ENCODE results near the gene SLC25A18. TPM values are rescaled to one million over a fixed set of nuclear protein-coding genes. Genes with fewer than 3 reads are reported as not detected.

The SLC25A18 gene
- total and polyA plus RNA-seq, 2 of the 8 experiments (the other 6 are each of a cell fraction or from before 2014, with no cell fraction given): 2.8 to 2.9 TPM

DNA sequence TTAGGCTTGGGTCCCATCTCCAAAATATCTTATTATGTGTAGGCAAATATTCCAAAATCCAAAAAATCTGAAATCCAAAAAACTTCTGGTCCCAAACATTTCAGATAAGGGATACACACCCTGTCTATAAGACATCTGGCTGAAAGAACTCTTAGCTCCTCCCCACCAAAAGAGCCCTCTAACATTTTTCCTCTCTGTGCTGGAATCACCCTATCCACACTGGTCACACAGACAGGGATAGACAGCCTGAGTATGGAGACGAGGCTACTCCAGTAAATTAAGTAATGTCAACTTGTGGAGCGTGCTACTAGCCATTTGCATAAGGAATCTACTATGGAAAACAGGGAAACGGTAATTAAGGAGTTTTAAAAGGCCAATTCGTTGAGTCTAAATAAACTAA is 40.4 kb downstream of the SLC25A18 start:
- ChIA-PET POLR2A (ENCODE audit: partially characterized antibody) (no interaction called here), CTCF (ENCODE audit: partially characterized antibody) (interaction anchor here (1.3 to 1.4 kb wide), 2 partner anchors 15 to 24 kb away, joined by 3 read pairs; no protein-coding TSS in a partner anchor)
- no peak overlapping the region for H4K8ac ChIP-seq (ENCODE audit: extremely low read depth, insufficient read depth, low read length)
- H3K4me3 ChIP-seq (ENCODE audit: extremely low read depth in 1 of 4, insufficient read depth in 2 of 4, low read depth in 3 of 4, low read length in 4 of 4): no peak overlapping the region
- H3K4me2 ChIP-seq (ENCODE audit: insufficient read depth in 1 of 2, low read depth in 2 of 2, low read length in 2 of 2): no peak overlapping the region
- H2BK15ac ChIP-seq (ENCODE audit: low read length): no peak overlapping the region
- no peaks in the 10 kb centered on the region for H3K4me1 ChIP-seq (replicated peaks in 1 of 4; ENCODE audit: control insufficient read depth in 3 of 4, insufficient read depth in 4 of 4, low read length in 3 of 4)
- no peak overlapping the region for H3K18ac ChIP-seq (ENCODE audit: extremely low read depth, low read length)
- H2BK5ac ChIP-seq (ENCODE audit: low read depth, low read length): no peak overlapping the region
- peaks cover 5 to 36% (median 21%) of the 10 kb centered on the region in 4 experiments; a peak in 7 of 8 replicates for H3K36me3 ChIP-seq (ENCODE audit: control insufficient read depth in 2 of 4, insufficient read depth in 4 of 4, low read length in 3 of 4)
- no peak overlapping the region for H2BK120ac ChIP-seq (replicated peaks; ENCODE audit: low read depth, low read length)
- no peak overlapping the region for H3K4ac ChIP-seq (replicated peaks; ENCODE audit: insufficient read length, low read depth, low read length)
- H3K23ac ChIP-seq (ENCODE audit: insufficient read length): no peak overlapping the region
- H4K91ac ChIP-seq (replicated peaks; ENCODE audit: insufficient read length, low read length): no peak overlapping the region
- H2BK20ac ChIP-seq (ENCODE audit: low read length): no peak overlapping the region
- no peak overlapping the region for H3K27ac ChIP-seq (ENCODE audit: low read depth, low read length)
- H3K56ac ChIP-seq (replicated peaks; ENCODE audit: insufficient read length, low read depth, low read length): no peak overlapping the region
- 93% methylated on average over 4 of the region's 4 CpGs; no CpG with 5 or more reads in 1 of the 2 experiments for WGBS, 2 experiments (ENCODE audit: extremely low coverage in 1 of 2, insufficient coverage in 1 of 2, insufficient read length in 1 of 2, insufficient replicate concordance in 2 of 2, low coverage in 1 of 2, low lambda C conversion rate in 2 of 2, missing lambda C conversion rate in 1 of 2)
- FAIRE-seq: no peak
- H4K20me1 ChIP-seq (replicated peaks in 1 of 2; ENCODE audit: control insufficient read depth in 1 of 2, insufficient read depth in 2 of 2, low read length in 2 of 2): peaks cover 1 to 2% of the 10 kb centered on the region in 2 experiments
- no peak overlapping the region for H2AFZ ChIP-seq (ENCODE audit: low read length)
- no peak overlapping the region for H2BK12ac ChIP-seq (ENCODE audit: low read depth, low read length)
- no peaks in the 10 kb centered on the region for H3K27me3 ChIP-seq (replicated peaks in 1 of 4; ENCODE audit: control insufficient read depth in 3 of 4, extremely low read depth in 1 of 4, insufficient read depth in 3 of 4, low read length in 3 of 4)
- H4K5ac ChIP-seq (ENCODE audit: insufficient read length, low read depth, low read length): no peak overlapping the region
- DNase-seq (ENCODE audit: low read depth in 1 of 2, low spot score in 2 of 2): no peak
- no peak overlapping the region for H2AK5ac ChIP-seq (ENCODE audit: low read depth, low read length)
- 0 out of 4 replicates have a peak, but pooled peaks cover 0 to 6% of the 10 kb centered on the region in 2 experiments for H3K79me2 ChIP-seq (ENCODE audit: control insufficient read depth in 1 of 2, insufficient read depth in 2 of 2, low read length in 2 of 2)
- H3K9me3 ChIP-seq (ENCODE audit: insufficient read depth in 2 of 2, low read depth in 1 of 2, low read length in 1 of 2): no peaks in the 10 kb centered on the region
- H3K23me2 ChIP-seq (ENCODE audit: low read depth, low read length): no peaks in the 10 kb centered on the region
- no peak overlapping the region for H3K14ac ChIP-seq (ENCODE audit: insufficient read length)
- H3K79me1 ChIP-seq (ENCODE audit: low read depth, low read length): no peaks in the 10 kb centered on the region; the same call in 1 of the 2 replicates
- H3K9ac ChIP-seq (replicated peaks in 1 of 4; ENCODE audit: extremely low read depth in 1 of 4, low read depth in 3 of 4, low read length in 3 of 4): no peak overlapping the region
- TF ChIP-seq FOSL1 (IDR thresholded peaks at IDR 0.05; ENCODE audit: insufficient read depth, low read depth, low read length) (no peak), SIRT6 (IDR thresholded peaks at IDR 0.05; ENCODE audit: low read length) (no peak), SP2 (IDR thresholded peaks at IDR 0.05; ENCODE audit: low read length) (no peak), YY1 (IDR thresholded peaks at IDR 0.05; ENCODE audit: low read depth, low read length) (no peak), CHD2 (IDR thresholded peaks at IDR 0.05; ENCODE audit: low read length) (no peak), BCL11A (IDR thresholded peaks at IDR 0.05; ENCODE audit: low read depth in 2 of 2, low read length in 2 of 2) (no peak), CTBP2 (IDR thresholded peaks at IDR 0.05; ENCODE audit: borderline replicate concordance, insufficient read depth, insufficient read length, low read length) (no peak), JUND (IDR thresholded peaks at IDR 0.05; ENCODE audit: low read length) (no peak), EZH2 (IDR thresholded peaks at IDR 0.05; ENCODE audit: low read depth, low read length, severe bottlenecking) (no peak), SIX5 (IDR thresholded peaks at IDR 0.05; ENCODE audit: low read depth, low read length) (no peak), CBX8 (IDR thresholded peaks at IDR 0.05; ENCODE audit: borderline replicate concordance, low read depth, low read length) (no peak), TCF12 (IDR thresholded peaks at IDR 0.05; ENCODE audit: low read depth, low read length) (no peak), SP1 (IDR thresholded peaks at IDR 0.05; ENCODE audit: low read depth, low read length) (no peak), POU5F1 (IDR thresholded peaks at IDR 0.05; ENCODE audit: low read depth, low read length) (no peak)
- TF ChIP-seq, protein P1, sequence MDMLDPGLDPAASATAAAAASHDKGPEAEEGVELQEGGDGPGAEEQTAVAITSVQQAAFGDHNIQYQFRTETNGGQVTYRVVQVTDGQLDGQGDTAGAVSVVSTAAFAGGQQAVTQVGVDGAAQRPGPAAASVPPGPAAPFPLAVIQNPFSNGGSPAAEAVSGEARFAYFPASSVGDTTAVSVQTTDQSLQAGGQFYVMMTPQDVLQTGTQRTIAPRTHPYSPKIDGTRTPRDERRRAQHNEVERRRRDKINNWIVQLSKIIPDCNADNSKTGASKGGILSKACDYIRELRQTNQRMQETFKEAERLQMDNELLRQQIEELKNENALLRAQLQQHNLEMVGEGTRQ (IDR thresholded peaks at IDR 0.05; ENCODE audit: low read length): no peak
